NCI-H1092 (cell line): ENCODE results near the gene AREL1.

Experiments
- DNase-seq: peaks from one replicate; lab custom pipeline; 2025; lab: John Stamatoyannopoulos, UW

AREL1 gene

DNA sequence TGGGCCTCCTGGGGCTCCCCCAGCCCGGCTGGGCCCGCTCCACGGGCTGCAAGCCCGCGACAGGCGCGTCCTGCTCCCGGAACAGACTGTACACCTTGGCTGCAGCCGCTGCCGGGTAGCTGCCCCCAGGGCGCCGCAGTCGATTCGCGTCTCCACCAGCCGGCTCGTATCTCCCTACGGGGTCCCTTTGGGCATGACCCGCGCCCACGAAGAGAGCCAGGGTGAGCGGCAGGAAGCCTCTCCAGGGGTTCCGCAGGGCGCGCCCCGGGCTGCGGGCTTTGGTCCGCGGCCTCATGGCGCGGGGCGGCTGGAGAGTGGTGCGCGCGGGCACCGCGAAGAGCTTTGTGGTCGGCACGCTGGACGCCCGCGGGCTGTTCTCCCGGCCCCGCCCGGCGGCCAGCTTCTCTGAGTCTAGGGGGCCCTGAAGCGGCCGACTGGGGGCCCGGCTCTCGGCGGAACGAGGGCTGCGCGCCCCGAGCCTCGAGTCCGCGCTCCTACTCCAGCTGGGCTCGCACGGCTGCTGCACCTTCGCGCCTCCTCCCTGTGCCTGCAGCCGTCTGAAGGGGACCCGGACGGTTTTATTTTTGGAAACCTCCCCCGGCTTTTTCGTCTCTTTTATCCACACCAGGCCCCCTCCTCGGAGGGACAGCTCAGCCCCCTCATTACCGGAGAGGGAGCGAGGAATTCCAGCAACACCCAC is 101.1 kb downstream of the AREL1 start, which contains the start of gene LTBP2:
LTBP2 (minus strand) TSS at position 588 of the 700 bp plus-strand sequence; CDS start at position 295, 293 bp downstream.
- no peak for DNase-seq
